HG03520 (cell line): ENCODE data around the gene NDUFS4.
"Not testable (repeated sequence)": the region's sequence is repeated elsewhere in the genome, so short reads cannot be mapped to it uniquely, and the experiment has no call there.

Experiments used
- ATAC-seq: cut with Tn5 transposase; IDR thresholded peaks from one replicate; pipeline ENCODE4 v1.9.1; 2021; ENCODE audit warnings: mild to moderate bottlenecking, moderate library complexity; ENCODE audit not compliant: unreplicated experiment

The NDUFS4 gene

DNA sequence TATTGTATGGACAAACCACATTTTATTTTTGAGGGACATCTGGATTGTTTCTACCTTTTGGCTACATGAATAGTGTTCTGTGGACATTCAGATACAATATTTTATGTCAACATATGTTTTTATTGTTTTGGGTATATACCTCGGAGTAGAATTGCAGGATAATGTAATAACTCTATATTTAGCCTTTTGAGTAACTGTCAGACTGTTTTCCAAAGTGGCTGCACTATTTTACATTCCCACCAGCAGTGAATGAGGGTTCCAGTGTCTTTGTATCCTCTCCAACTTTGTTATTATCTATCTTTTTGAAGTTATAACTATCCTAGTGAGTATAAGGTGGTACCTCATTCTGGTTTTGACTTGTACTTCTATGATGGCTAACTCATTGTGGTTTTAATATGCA, 11.0 kb downstream of the NDUFS4 start:
- ATAC-seq, result no peak

- ATAC-seq, result no peak
Measured at GRCh38 chr5:53575101-53575500, 14.7 kb downstream of the NDUFS4 start.

- no peak for ATAC-seq
Measured at GRCh38 chr5:53575831-53576230, 15.4 kb downstream of the NDUFS4 start.

- ATAC-seq, result no peak
Measured at GRCh38 chr5:53576674-53577073, 16.2 kb downstream of the NDUFS4 start.

- ATAC-seq, result no peak
Measured at GRCh38 chr5:53578854-53579253, 18.4 kb downstream of the NDUFS4 start.

DNA sequence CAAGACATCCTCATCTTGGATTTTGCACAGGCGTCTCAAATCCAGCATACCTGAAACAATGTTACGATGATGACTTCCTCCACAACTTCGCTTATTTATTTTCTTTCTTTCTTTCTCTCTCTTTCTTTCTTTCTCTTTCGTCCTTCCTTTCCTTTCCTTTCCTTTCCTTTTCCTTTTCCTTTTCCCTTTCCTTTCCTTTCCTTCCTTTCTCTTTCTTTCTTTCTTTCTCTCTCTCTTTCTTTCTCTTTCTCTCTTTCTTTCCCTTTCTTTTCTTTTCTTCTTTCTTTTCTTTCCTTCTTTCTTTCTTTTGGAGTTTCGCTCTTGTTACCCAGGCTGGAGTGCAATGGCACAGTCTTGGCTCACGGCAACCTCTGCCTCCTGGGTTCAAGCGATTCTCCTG, 20.1 kb downstream of the NDUFS4 start:
- no peak for ATAC-seq

DNA sequence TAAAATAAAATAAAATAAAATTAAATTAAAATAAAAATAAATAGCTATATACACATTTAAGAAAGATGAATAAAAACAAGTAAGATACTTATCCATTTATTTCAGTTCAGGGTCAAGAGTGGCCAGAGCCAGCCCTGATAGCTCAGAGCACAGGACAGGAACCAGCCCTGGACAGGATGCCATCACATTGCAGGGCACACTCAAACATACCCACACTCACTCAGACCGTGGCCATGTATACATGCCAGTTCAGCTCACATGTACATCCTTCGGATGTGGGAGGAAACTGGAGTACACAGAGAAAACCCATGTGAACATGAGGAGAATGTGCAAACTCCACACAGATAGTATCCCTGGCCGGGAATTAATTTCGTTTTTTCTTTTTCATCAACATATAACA, 21.8 kb downstream of the NDUFS4 start:
- ATAC-seq, result no peak

GRCh38 chr5:53590759-53591158, 30.3 kb downstream of the NDUFS4 start:
- no peak for ATAC-seq

- ATAC-seq, result no peak
Measured at GRCh38 chr5:53594419-53594818, 34.0 kb downstream of the NDUFS4 start.

DNA sequence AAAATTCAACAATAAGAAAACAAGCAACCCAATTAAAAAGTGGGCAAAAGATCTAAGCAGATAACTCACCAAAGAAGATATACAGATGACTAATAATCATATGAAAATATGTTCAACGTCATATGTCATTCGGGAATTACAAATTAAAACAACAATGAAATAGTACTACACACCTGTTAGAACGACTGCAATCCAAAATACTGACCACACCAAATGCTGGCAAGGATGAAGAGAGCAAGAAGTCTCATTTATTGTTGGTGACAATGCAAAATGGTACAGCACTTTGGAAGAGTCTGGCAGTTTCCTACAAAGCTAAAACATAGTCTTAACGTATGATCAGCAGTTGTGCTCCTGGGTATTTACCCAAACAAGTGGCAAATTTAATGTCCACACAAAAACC, 37.5 kb downstream of the NDUFS4 start:
- no peak for ATAC-seq

- no peak for ATAC-seq
Measured at GRCh38 chr5:53601570-53601969, 41.1 kb downstream of the NDUFS4 start.

GRCh38 chr5:53603009-53603687, 42.7 kb downstream of the NDUFS4 start:
- no peak for ATAC-seq

GRCh38 chr5:53604309-53604708, 43.9 kb downstream of the NDUFS4 start:
- no peak for ATAC-seq

- no peak for ATAC-seq
Measured at GRCh38 chr5:53607886-53608285, 47.4 kb downstream of the NDUFS4 start.

DNA sequence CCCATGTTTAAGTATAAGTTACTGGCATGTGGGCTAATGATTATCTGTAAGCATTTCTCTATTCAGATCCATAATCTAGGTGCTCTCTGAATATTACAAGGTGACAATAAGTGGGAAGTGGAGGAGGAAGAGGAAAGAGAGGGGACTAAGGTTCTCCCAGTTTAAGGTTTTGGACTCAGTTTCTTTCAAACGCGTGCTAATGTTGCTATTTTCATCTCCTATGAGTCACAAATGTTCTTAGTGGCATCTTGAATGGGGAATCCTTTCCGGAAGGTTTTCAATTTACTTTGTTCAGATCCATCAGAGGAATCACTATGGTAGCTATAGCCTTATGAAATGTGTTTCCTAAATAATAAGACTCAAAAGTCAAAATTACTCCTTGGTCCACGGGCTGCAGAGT, 48.5 kb downstream of the NDUFS4 start:
- ATAC-seq, result not testable (repeated sequence)

DNA sequence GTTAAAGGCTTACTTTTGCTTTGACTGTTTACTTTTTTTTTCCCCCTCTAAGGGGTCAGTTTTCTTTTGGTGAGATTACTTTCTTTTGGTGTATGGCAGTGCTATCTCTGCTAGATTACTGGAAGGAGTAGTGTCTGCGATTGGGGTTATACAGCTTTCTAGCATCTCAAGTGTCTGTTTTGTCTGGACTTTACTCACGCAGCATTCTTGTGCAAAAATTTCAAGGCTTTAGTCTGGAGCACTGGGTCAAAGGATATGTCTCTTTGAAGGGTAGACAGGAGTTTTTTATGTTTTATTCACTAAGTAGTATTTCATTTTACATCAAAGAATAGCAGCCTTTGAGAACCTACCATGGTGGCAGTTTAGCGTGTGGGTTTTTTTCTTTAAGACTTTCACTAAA, 52.6 kb downstream of the NDUFS4 start:
- no peak for ATAC-seq

GRCh38 chr5:53613536-53613935, 53.1 kb downstream of the NDUFS4 start:
- no peak for ATAC-seq

DNA sequence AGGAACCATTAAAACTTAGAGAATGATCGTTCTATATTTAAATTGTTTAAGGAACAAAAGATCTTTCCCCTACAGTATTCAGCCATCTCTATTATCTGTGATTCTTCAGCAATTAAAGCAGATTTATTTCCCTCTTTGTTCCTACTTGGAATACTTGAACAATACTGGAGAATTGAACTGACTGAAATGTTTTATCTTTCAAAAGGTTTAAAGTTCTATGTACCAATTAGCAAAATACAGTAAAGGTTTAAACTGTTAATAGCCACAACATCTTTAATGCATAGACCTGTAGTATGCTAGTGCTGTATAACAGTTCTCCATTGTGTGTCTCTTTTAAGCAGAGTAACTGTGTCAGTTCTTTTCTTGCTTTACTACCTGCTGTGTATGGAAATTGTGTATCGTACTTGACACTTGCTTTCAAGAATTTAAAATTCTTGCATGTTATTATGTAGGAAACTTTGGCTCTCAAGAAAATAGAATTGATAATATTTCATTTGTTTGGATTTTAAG, 54.0 kb downstream of the NDUFS4 start:
- ATAC-seq, result no peak

DNA sequence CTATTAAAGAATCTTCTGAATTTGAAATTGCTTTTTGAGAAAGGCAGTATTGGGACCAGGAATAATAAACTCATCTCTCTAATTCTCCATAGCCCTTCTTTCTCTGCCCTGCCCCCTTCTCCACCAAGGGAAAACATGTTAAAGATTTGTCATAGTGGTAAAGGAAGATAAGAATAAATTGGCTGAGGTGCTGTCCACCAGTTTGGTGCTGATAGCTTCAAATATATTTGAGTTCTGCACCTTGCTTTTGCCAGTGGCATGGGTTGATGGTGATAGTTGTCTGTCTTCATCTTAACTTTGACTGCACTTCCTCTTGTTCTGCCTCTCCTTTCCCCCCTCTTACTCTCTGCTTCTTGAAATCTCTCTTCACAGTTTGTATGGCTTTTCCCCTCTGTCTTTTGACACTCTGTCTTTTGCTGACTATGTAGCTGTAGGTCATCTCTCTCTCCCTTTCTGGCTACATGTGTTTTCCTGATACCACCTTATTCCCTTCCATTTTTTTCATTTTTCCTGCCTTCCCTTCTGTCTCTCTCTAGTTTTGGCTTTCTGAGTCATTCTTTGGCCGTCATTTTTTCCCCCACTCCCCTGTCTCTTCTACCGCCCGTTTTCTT, 56.6 kb downstream of the NDUFS4 start:
- no peak for ATAC-seq

DNA sequence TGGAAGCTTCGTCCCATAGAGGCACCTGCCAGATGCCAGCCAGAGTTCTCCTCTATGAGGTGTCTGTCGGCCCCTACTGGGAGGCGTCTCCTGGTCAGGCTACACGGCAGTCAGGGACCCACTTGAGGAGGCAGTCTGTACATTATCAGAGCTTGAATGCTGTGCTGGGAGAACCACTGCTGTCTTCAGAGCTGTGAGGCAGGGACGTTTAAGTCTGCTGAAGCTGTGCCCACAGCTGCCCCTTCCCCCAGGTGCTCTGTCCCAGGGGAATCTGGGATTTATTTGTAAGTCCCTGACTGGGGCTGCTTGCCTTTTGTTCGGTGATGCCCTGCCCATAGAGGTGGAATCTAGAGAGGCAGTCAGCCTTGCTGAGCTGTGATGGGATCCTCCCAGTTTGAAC, 70.8 kb downstream of the NDUFS4 start:
- ATAC-seq, result no peak

GRCh38 chr5:53642061-53642460, 81.6 kb downstream of the NDUFS4 start:
- no peak for ATAC-seq

GRCh38 chr5:53643445-53643844, 83.0 kb downstream of the NDUFS4 start:
- ATAC-seq, result no peak

DNA sequence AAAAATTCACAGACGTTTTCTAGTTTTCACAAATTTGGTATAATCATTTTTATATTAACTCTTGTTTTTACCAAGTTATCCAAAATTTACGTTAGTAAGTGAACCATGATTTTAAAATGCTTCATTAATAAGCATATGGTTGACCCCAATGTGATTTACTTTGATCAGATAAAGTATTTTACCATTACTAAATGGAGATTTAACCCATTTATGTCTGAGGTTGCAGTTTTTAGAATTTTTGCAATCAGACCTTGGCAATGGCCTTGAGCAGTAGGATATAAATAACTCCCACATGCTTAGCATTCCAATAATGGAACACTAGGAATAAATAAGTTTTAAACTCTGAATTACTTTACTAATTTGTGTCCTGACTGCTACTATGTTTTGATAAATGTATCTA, 84.6 kb downstream of the NDUFS4 start:
- ATAC-seq, result no peak
